Adrenal gland (tissue), 12 donors: Measurements from ENCODE around the gene CREBBP. TPM values are rescaled to one million over a fixed set of nuclear protein-coding genes. Genes with fewer than 3 reads are reported as not detected.

Experiments
- DNase-seq, 7 donors: peaks; one replicate each; pipeline ENCODE4 v3.0.0-alpha.2; 2019 to 2020
- H3K27ac ChIP-seq, 5 donors: fragments of 200-600 bp; sonication (generic) in 4 of 5; 1 replicate in 3 of 5; 2 replicates in 2 of 5; pipeline versions ENCODE4 v1.5.1 to v1.8.0; 2016 to 2020; ENCODE audit warnings: mild to moderate bottlenecking in 1 of 5
- H3K27me3 ChIP-seq: fragments of 200-600 bp; 2 replicates; pipeline ENCODE4 v1.8.0; 2021
- H3K36me3 ChIP-seq, 2 donors: fragments of 200-600 bp; replicated peaks in 1 of 2; 1 replicate in 1 of 2; 2 replicates in 1 of 2; pipeline versions ENCODE4 v1.5.1 to v1.8.0; 2018 to 2022
- H3K4me1 ChIP-seq, 2 donors: fragments of 200-600 bp; replicated peaks in 1 of 2; 1 replicate in 1 of 2; 2 replicates in 1 of 2; pipeline versions ENCODE4 v1.5.1 to v1.8.0; 2018 to 2021
- H3K4me3 ChIP-seq, 4 donors: fragments of 200-600 bp; sonication (generic) in 3 of 4; one replicate each; pipeline ENCODE4 v1.5.1; 2016 to 2018
- H3K9me3 ChIP-seq, 3 donors: fragments of 200-600 bp; sonication (generic) in 1 of 3; replicated peaks in 1 of 3; 1 replicate in 2 of 3; 2 replicates in 1 of 3; pipeline versions ENCODE4 v1.5.1 to v1.8.0; 2016 to 2021
- CTCF ChIP-seq, 6 experiments: fragments of 450-650 bp in 4 of 6; fragments of 200-600 bp in 2 of 6; sonication (generic) in 1 of 6; IDR thresholded peaks; 1 replicate in 5 of 6; 2 replicates in 1 of 6; pipeline versions ENCODE4 v1.5.1 to v1.8.0; 2016 to 2021; ENCODE audit warnings: antibody characterized with exemption in 6 of 6, mild to moderate bottlenecking in 2 of 6, moderate library complexity in 1 of 6
- POLR2A ChIP-seq, 2 donors: fragments of 450-650 bp; IDR thresholded peaks; one replicate each; pipeline ENCODE4 v1.6.1; 2017; ENCODE audit warnings: antibody characterized with exemption in 2 of 2, mild to moderate bottlenecking in 2 of 2, moderate library complexity in 1 of 2
- WGBS, 4 donors: extraction: QIAGEN DNeasy Blood & Tissue Kit in 2 of 4; methylation state at CpG; one replicate each; pipeline versions ENCODE4 v1.1.5 to v1.1.7; 2013 to 2017; 5-methylcytosine and 5-hydroxymethylcytosine counted together
- intact Hi-C, 2 donors: fragments of 100-400 bp; cut with DNase I; formaldehyde crosslinking; loops; one replicate each; pipeline versions ENCODE4 v1.14.1 to v1.15.0; 2022 to 2023
- polyA plus RNA-seq, 3 donors: library from polyadenylated mRNA; stranded (reverse); fragments of 200-250 nt in 2 of 3; fragments of 350-450 nt in 1 of 3; fragmentation: Illumina TruSeq in 1 of 3; extraction: RNeasy Lipid Tissue Mini Kit (QIAGEN cat#74804) in 1 of 3; gene quantifications; one replicate each; pipeline ENCODE4 v1.2.3, GENCODE V29; 2013 to 2014
- total RNA-seq, 9 donors: library from RNA; depleted of rRNA in 4 of 9; stranded (reverse); fragments of >200 nt in 4 of 9; fragments of 120-200 nt in 1 of 9; fragmentation: NEBNext Ultra II Directional in 1 of 9; extraction: Animal tissue kit (Norgen Biotek cat#: 25700) in 1 of 9; gene quantifications; one replicate each; pipeline versions ENCODE4 v1.1.0 to v1.2.4, GENCODE V29; 2013 to 2023
- donor health status: healthy with polysubstance abuse.
- donor health status: Bipolar disorder and iron deficiency.
- donor health status: DM: yes; HTN: yes; CAD: no.
- donor health status: DM: no; HTN: no; CAD: no.
- donor health status: DM: no; HTN: no; CAD: no.
- donor health status: DM: yes; HTN: yes; CAD: no.

Gene CREBBP
- total and polyA plus RNA-seq, 12 donors, result 13.7 to 67.7 (median 44.1) TPM

GRCh38 chr16:3689731-3690130 lies 190.8 kb downstream of the CREBBP start:
- no peaks in the 10 kb centered on the region for H3K9me3 ChIP-seq
- peak overlapping the region in 1 of 5 donors; percentile 5 for H3K27ac ChIP-seq
- DNase-seq, result no peak
- peaks cover 0 to 31% of the 10 kb centered on the region in 2 donors for H3K36me3 ChIP-seq
- WGBS, 4 donors, result 87 to 91% (median 88%) methylated on average over 7 of the region's 7 CpGs
- intact Hi-C loops, result loop anchor here in 1 of 2 donors (5.0 kb wide), 1 partner anchor 188 kb away; no protein-coding TSS in a partner anchor
- peaks cover 4 to 8% of the 10 kb centered on the region in 2 donors for H3K4me1 ChIP-seq
- H3K27me3 ChIP-seq, result no peaks in the 10 kb centered on the region
- H3K4me3 ChIP-seq, result no peak overlapping the region
- TF ChIP-seq POLR2A (IDR thresholded peaks at IDR 0.05) (no peak), CTCF (IDR thresholded peaks at IDR 0.05) (no peak)

- H3K27me3 ChIP-seq, result no peaks in the 10 kb centered on the region
- WGBS, 4 donors, result 81 to 89% (median 81%) methylated on average over 9 of the region's 9 CpGs
- intact Hi-C loops, result no loop called here
- H3K4me1 ChIP-seq, result peaks cover 4 to 8% of the 10 kb centered on the region in 2 donors
- DNase-seq, result no peak
- peaks cover 0 to 38% of the 10 kb centered on the region in 2 donors for H3K36me3 ChIP-seq
- no peaks in the 10 kb centered on the region for H3K9me3 ChIP-seq
- no peak overlapping the region for H3K4me3 ChIP-seq
- H3K27ac ChIP-seq, result no peak overlapping the region
- TF ChIP-seq POLR2A (IDR thresholded peaks at IDR 0.05) (no peak), CTCF (IDR thresholded peaks at IDR 0.05) (no peak)
Observed at GRCh38 chr16:3687792-3688191, 192.7 kb downstream of the CREBBP start.

DNA sequence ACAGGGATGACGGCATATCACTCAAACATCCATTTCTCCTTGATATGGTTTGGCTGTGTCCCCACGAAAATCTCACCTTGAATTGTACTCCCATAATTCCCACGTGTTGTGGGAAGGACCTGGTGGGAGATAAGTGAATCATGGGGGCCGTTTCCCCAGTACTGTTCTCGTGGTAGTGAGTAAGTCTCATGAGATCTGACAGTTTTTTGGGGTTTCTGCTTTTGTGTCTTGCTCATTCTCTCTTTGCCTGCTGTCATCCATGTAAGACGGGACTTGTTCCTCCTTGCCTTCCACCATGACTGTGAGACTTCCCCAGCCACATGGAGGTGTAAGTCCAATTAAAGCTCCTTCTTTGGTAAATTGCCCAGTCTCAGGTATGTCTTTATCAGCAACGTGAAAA lies 193.5 kb downstream of the CREBBP start:
- H3K36me3 ChIP-seq, result peaks cover 0 to 38% of the 10 kb centered on the region in 2 donors
- H3K4me3 ChIP-seq, result no peak overlapping the region
- peaks cover 4 to 8% of the 10 kb centered on the region in 2 donors for H3K4me1 ChIP-seq
- no peak for DNase-seq
- no peak overlapping the region for H3K27ac ChIP-seq
- H3K27me3 ChIP-seq, result no peaks in the 10 kb centered on the region
- no peaks in the 10 kb centered on the region for H3K9me3 ChIP-seq
- intact Hi-C loops, result no loop called here
- TF ChIP-seq POLR2A (IDR thresholded peaks at IDR 0.05) (no peak), CTCF (IDR thresholded peaks at IDR 0.05) (no peak)
- WGBS, 4 donors, result 82 to 93% (median 89%) methylated on average over 7 of the region's 7 CpGs

- H3K4me1 ChIP-seq, result no peaks in the 10 kb centered on the region
- no peak overlapping the region for H3K4me3 ChIP-seq
- H3K36me3 ChIP-seq, result peaks cover 0 to 52% of the 10 kb centered on the region in 2 donors
- TF ChIP-seq CTCF (IDR thresholded peaks at IDR 0.05), result no peak
- TF ChIP-seq POLR2A (IDR thresholded peaks at IDR 0.05), result no peak
- 72 to 95% (median 91%) methylated on average over 3 of the region's 3 CpGs for WGBS, 4 donors
- no peaks in the 10 kb centered on the region for H3K9me3 ChIP-seq
- no peaks in the 10 kb centered on the region for H3K27me3 ChIP-seq
- intact Hi-C loops, result no loop called here
- no peak for DNase-seq
- no peak overlapping the region for H3K27ac ChIP-seq
Observed at GRCh38 chr16:3681206-3681605, 199.3 kb downstream of the CREBBP start.
